Activated CD4-positive, alpha-beta T cell treated with anti-CD3 and anti-CD28 coated beads for 24 hours (primary cell): ENCODE data around the gene NPSR1.
"Not testable (repeated sequence)": the region's sequence is repeated elsewhere in the genome, so short reads cannot be mapped to it uniquely, and the experiment has no call there.

Source experiments
- DNase-seq, 2 donors: peaks; one replicate each; pipeline ENCODE4 v3.0.0-alpha.2; 2020; ENCODE audit warnings: low read depth in 2 of 2

The NPSR1 gene

DNA sequence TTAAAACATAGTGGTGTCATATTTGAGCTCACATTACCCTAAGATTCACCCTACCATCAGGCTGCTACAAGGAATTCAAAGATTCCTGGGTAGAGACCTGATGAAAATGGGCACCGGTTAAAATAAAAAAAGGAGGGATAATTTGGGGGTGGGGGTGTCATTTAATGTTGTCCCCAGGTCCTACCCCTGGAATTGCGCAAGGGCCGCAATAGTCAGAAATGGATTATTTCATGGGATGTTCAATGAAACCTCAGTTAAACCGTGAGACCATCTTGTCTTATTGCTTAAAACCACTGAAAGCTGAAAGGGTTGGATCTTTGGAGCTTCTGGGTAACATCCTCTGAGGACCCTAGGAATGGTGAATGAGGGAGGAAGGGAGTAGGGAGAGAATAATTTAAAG, 216.3 kb downstream of the NPSR1 start:
- not testable (repeated sequence) for DNase-seq

DNA sequence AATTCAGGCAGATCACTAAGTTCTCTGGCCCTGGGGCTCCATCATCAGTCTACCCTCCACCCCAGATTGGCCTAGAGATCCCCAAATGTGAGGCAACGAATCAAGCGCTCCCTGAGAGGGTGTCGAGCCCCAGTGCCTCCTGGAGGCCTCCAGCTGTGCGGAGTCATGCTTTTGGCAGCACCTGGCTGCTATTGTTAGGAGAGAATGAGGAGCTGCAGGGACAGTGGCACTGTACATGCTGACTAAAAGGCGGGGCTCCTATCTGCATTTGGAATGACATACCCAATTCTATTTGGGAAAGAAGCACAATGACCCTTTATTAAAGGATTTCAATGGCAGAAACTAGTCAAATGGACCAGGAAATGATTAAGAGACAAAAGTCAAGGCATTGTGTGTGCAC, 217.5 kb downstream of the NPSR1 start:
- DNase-seq = no peak

DNA sequence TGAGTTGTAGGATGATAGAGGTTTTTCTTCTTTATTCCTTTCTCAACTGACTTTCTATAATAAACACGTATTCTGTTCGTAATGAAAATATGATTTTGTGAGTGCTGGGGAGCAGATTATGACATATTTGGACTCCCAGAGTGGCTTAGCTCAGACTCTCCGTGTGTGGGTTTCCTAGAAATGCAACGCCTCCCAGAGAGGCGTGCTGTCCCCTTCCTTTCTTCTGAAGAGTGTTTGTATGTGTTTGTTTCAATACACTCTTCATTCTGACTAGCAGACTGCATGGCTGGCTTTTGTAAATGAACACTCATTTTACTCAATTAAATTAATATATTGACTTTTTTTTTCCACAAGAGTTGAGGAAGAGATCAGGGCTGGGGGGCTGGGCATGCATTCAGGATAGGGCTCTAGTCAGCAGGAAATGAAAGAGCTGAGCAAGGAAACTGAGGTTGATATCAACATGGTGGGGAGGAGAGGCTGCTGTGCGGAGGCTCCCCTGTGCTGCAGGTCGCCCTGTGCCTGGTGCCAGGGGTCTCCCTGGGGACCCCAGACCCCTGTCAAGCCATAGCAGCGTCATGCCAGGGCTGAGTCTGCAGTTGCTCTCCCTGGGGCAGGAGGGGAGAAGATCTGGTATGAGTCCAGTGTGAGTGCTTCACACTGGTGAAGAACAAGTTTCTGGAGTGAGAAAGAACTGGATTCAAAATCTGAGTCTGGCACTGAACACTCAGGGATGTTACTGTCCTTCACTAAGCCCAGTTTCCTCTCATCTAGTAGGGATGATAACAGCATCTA, 221.1 kb downstream of the NPSR1 start:
- DNase-seq = not testable (repeated sequence)

DNA sequence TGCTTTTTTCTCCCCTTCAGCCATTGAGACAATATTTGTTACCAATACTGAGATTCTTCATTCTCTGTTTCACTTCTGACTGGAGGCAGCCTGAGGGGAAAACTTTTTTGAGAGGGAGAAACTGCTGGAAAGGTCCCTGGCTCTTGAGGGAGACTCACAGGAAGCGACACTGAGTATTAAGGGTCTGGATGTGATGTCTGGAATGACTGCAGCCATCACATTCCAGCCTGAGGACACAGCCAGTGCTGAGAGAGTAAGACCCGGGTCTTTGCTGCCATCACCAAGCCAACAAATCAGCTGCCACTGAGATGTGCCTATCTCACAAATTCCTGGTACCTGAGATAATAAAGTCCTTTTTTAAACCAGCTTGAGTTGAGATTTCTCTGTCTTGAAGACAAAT, 221.9 kb downstream of the NPSR1 start:
- no peak for DNase-seq

DNA sequence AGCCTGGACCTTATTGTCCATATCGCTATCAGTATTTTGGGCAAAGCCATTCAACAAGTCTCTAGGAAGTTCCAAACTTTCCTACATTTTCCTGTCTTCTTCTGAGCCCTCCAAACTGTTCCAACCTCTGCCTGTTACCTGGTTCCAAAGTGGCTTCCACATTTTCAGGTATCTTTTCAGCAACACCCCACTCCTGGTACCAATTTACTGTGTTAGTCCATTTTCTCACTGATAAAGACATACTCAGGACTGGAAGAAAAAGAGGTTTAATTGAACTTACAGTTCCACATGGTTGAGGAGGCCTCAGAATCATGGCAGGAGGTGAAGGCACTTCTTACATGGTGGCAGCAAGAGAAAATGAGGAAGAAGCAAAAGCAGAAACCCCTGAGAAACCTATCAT, 225.8 kb downstream of the NPSR1 start:
- DNase-seq = not testable (repeated sequence)

DNA sequence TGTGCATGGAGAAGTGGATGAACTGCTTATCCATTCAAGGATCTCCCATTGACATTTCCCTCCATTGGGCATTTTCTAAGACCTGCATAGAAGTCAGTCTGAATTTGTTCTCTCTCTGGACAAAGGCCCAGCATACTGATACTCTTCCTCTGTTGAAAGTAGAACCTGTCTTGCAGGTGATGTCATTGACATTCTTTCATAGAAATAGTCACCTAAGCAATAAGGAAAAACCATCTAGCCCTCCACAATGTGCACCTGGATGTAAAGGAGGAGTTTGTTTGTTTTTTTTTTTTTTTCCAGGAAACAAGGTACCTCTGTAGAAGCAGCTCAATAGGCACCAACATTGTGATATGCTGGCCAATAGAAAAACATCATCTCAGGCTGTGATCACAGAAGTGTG, 228.8 kb downstream of the NPSR1 start:
- DNase-seq = no peak

DNA sequence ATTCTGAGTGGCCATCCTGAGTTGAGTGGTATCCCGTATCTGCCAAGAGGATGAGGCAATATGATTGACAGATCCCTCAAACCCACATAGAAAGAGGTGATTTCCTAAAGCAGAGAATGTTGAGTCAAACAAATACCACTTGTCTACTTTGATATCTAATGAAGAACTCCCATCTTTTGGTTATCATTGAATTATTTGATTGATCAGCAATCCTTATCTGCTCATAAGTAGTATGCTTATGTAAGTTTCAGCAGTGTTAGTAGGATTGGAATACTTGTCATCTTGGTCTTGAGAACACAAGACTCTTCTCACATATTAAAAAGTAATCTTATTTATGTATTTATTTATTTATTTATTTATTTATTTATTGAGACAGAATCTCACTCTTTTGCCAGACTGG, 231.9 kb downstream of the NPSR1 start:
- no peak for DNase-seq

DNA sequence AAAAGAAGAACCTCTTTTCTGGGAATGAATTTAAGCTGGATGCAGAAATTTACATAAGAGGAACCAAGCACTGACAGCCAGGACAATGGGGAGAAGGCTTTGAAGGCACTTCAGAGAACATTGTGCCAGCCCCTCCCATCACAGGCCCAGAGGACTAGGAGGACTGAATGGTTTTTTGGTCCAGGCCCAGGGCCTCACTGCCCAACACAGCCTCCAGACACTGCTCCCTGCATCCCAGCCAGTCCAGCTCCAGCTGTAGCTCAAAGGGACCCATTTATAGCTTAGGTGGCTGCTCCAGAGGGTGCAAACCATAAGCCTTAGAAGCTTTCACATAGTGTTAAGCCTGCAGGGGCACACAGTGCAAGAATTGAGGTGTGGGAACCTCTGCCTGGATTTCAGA, 237.2 kb downstream of the NPSR1 start:
- no peak for DNase-seq
